ENCODE measurements around the gene RBFOX2. TPM values are rescaled to one million over a fixed set of nuclear protein-coding genes. Genes with fewer than 3 reads are reported as not detected.

RBFOX2 gene
- total RNA-seq, 4 donors from 2014 or later: 103 to 139 (median 108) TPM

DNA sequence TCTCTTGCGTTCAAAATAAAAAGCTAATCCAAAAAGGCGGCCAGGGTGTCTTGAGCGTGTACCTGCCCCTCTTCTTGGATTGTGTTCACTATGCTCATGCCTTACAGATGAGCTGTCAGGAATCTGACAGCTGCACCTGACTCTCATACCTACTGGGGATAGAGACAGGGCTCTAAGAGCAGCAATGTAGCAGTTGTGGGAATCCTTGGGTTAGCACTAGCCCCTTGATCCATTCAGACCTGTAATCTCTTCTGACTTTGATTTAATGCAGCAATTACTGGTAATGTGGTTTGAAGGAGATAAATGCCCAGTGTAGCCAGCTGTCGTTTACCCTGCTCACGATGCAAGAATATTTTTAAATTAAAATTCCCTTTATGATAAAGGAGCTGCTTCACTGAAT lies 165.2 kb downstream of the RBFOX2 start:
- 90 to 91% methylated on average over 5 of the region's 5 CpGs for WGBS, 2 donors
- Histone ChIP-seq H3K27me3 (no peaks in the 10 kb centered on the region), H3K27ac (no peak overlapping the region), H3K4me3 (replicated peaks in 1 of 3) (no peak overlapping the region), H3K4me1 (peaks cover 0 to 8% of the 10 kb centered on the region in 2 donors), H3K36me3 (no peaks in the 10 kb centered on the region), H3K9me3 (no peaks in the 10 kb centered on the region)
- DNase-seq: no peak
- TF ChIP-seq POLR2A (IDR thresholded peaks at IDR 0.05): no peak
- TF ChIP-seq CTCF (IDR thresholded peaks at IDR 0.05): no peak
- intact Hi-C loops (cut with DNase I): no loop called here

DNA sequence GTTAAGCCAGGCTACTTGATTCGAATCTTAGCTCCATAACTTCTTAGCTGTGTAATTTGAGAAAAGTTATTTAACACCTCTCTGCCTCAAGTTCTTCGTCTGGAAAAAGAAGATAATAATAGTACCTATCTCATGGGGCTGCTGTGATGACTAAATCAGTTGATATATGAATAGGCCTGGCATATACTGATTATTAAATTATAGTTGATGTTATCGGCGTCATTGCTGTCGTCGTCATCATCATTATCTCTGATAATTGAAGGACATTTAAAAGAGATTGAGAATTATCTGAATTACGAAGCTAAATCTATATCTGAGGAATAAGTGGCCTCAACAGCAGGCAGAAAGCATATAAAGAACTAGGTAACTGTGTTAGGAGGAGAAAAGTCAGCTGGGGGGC lies 165.9 kb downstream of the RBFOX2 start:
- no peak for TF ChIP-seq POLR2A (IDR thresholded peaks at IDR 0.05)
- no peak for TF ChIP-seq CTCF (IDR thresholded peaks at IDR 0.05)
- no peaks in the 10 kb centered on the region for H3K36me3 ChIP-seq
- H3K27ac ChIP-seq: no peak overlapping the region

GRCh38 chr22:35861451-35861850 lies 167.2 kb downstream of the RBFOX2 start:
- H3K4me1 ChIP-seq: peaks cover 0 to 1% of the 10 kb centered on the region in 2 donors
- H3K4me3 ChIP-seq (replicated peaks in 1 of 3): no peak overlapping the region
- DNase-seq: no peak
- intact Hi-C loops (cut with DNase I): no loop called here
- no peaks in the 10 kb centered on the region for H3K9me3 ChIP-seq
- H3K36me3 ChIP-seq: no peaks in the 10 kb centered on the region
- WGBS, 2 donors: 89 to 90% methylated on average over 4 of the region's 4 CpGs
- no peak overlapping the region for H3K27ac ChIP-seq
- no peaks in the 10 kb centered on the region for H3K27me3 ChIP-seq
- no peak for TF ChIP-seq POLR2A (IDR thresholded peaks at IDR 0.05)
- no peak for TF ChIP-seq CTCF (IDR thresholded peaks at IDR 0.05)

More for the DNA sequence above, 165.9 kb downstream of the RBFOX2 start:
- Histone ChIP-seq H3K4me1 (peaks cover 0 to 8% of the 10 kb centered on the region in 2 donors), H3K9me3 (no peaks in the 10 kb centered on the region), H3K4me3 (replicated peaks in 1 of 3) (no peak overlapping the region), H3K27me3 (no peaks in the 10 kb centered on the region)
- intact Hi-C loops (cut with DNase I): no loop called here
- no peak for DNase-seq
- 92 to 95% methylated on average over 7 of the region's 7 CpGs for WGBS, 2 donors

GRCh38 chr22:35860837-35861236 lies 167.8 kb downstream of the RBFOX2 start:
- WGBS, 2 donors: 91% methylated on average over 3 of the region's 3 CpGs
- Histone ChIP-seq H3K27me3 (no peaks in the 10 kb centered on the region), H3K4me3 (replicated peaks in 1 of 3) (no peak overlapping the region), H3K9me3 (no peaks in the 10 kb centered on the region), H3K27ac (no peak overlapping the region), H3K36me3 (no peaks in the 10 kb centered on the region), H3K4me1 (no peaks in the 10 kb centered on the region)
- no peak for DNase-seq
- TF ChIP-seq CTCF (IDR thresholded peaks at IDR 0.05) (no peak), POLR2A (IDR thresholded peaks at IDR 0.05) (no peak)
- intact Hi-C loops (cut with DNase I): no loop called here

DNA sequence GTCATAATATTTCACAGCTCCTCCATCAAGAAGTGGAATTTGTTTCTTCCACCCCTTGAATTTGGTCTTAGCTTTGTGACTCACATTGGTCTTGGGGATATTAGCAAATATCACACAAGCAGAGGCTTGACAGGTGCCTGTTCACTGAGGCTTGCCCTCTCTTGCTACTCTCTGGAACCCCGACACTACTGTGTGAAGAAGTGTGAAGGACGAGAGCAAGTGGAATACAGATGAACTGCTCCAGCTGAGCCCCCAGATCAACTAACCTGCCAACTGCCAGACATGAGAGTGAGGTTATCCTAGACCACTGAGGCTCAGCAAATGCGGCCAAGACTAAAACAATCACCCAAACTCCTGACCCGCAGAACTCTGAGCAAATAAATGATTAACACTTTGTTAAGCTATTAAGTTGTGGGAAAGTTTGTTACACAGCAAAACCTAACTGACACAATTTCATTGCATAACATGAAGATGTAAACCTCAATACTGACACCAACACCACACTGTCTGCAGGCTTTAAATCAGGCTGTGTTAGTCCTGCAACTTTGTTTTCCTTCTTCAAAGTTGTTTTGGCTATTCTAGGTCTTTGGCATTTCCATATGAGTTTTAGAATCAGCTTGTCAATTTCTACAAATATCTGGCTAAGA lies 168.4 kb downstream of the RBFOX2 start:
- no peaks in the 10 kb centered on the region for H3K4me1 ChIP-seq
- H3K4me3 ChIP-seq (replicated peaks in 1 of 3): no peak overlapping the region
- no peaks in the 10 kb centered on the region for H3K36me3 ChIP-seq
- DNase-seq: no peak
- intact Hi-C loops (cut with DNase I): no loop called here
- H3K9me3 ChIP-seq: no peaks in the 10 kb centered on the region
- TF ChIP-seq POLR2A (IDR thresholded peaks at IDR 0.05) (no peak), CTCF (IDR thresholded peaks at IDR 0.05) (no peak)
- H3K27me3 ChIP-seq: no peaks in the 10 kb centered on the region
- WGBS, 2 donors: 67 to 70% methylated on average over 4 of the region's 4 CpGs
- H3K27ac ChIP-seq: no peak overlapping the region
